ENCODE data around the gene FAM228B.
"Not testable (repeated sequence)": the region's sequence is repeated elsewhere in the genome, so short reads cannot be mapped to it uniquely, and the experiment has no call there.

FAM228B gene

DNA sequence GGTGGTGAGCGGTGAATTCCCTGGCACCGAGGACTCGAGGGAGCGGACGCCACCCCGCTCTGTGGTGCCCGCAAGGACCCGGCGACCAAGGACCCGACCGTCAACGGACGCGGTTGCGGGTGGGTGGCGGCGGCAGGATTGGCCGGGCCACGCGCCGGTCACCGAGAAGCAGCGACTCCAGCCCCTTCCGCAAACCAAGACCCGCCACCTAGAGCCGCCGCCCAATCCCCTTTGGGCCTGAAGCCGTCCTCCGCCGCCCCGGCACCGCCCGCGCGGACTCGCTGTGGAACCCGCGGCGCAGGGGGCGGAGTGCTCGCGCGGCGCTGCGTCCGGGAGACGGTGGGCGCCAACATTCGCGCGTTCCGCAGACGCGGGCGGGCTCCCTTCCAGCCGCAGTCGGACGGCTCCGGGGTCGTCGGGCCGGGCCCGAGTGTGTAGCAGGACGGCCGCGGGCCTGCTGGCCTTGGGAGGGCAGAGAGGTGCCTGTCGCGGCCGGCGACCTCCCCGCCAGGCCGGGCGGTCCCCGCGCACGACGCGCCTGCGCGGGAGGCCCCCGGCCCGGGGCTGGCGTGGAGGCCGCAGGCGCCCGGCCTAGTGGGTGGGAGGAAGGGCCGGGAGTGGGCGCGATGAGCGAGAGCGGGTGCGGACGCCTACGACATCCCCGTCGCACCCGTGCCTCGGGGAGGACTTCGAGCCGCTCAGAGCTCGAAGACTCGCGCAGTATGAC, at the start of gene FAM228B, which contains the start of gene PFN4:
FAM228B (plus strand) TSS at position 275 of the 727 bp plus-strand sequence. CDS start 893 bp downstream, outside the sequence.
PFN4 (minus strand) TSS at position 140 of the 727 bp plus-strand sequence. CDS start 799 bp downstream, outside the sequence.
- DNase-seq: peak; percentile 66

- no peak for DNase-seq
Measured at GRCh38 chr2:24073816-24074215, 49.5 kb upstream of the FAM228B start.

GRCh38 chr2:24075259-24075658, 48.0 kb upstream of the FAM228B start:
- no peak for DNase-seq

DNA sequence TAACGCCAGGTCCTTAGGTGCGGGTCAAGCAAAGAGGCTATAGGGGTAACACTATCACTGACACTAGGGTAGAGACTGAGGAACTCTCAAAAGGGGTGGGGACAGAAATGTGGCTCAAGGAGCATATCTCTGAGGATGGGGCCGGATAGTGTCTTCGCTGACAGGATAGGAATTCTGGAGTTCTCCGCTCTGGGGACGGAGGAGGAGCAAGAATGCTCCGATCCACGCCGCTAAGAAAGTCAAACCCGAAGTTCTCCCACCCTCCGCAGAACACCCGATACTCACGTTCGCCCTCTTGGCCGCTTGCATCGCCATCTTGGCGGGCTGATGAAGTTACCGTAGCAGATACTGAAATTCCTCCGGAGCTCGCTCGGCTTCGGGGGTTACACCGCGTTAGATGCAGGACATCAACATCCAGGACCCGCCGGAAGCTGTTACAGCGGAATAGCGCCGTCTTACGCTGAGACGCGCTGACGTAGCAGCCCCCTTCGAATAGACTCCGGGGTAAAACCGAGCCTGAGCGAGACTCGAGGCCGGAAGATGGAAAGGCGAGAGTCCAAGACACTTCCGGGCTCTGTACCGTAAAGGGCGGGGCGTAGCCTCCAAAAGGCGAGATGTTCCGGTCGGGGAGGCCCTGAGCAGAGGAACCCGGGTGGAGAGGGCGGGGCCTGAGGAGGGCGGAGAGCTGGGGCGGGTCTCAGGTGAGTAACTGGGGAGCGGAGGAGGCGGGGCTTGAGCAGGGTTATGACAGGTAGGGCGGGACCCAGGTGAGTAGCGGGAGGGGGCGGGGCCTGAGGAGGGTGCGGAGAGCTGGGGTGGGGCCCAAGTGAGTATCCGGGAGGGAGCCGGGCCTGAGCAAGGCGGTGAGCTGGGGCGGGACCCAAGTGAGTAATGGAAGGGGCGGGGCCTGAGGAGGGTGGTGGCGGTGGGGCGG, 47.1 kb upstream of the FAM228B start, which contains the start of gene SF3B6:
SF3B6 (minus strand) TSS at position 412 of the 934 bp plus-strand sequence; CDS start at position 315, 97 bp downstream.
- peak; percentile 100 for DNase-seq

DNA sequence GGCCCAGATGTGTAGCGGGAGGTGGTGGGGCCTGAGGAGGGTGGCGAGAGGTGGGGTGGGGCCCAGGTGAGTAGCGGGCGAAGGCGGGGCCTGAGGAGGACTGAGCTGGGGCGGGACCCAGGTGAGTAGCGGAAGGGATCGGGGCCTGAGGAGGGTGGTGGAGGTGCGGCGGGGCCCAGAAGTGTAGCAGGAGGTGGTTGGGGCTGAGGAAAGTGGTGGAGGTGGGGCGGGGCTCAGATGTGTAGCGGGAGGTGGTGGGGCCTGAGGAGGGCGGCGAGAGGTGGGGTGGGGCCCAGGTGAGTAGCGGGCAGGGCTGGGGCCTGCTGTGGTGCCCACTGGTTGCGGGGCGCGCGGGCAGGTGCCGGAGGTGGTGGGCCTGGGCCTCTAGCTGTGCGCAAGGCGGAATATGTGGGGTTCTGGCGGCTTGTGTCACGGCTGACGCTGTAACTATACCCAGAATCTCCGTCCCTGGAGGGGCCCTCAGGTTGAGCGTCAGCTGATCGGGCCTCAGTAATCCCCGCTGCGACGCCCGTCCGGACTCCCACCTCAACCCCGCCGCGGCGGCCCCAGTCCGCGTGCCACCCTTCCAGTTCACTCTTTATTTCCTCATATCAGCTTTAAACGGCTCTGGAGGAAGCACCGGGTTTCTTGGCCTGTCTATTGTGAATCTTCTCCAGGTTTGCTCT, 46.3 kb upstream of the FAM228B start:
- DNase-seq: no peak

DNA sequence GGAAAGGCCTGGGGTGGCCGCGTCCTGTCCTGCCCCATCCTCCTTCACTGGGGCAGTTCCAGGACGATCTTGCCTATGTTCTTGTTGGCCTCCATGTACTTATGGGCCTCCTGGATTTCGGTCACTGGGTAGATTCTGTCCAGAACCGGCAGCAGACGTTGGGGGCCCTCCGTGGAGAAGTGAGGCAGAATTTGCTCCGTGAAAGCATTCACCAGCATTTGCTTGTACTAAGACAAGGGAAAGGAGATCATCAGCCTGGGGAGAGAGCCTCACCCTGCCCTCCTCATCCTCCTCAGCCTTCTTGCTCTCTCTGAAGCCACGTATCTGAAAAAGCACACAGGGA, 45.8 kb upstream of the FAM228B start:
- DNase-seq: no peak

DNA sequence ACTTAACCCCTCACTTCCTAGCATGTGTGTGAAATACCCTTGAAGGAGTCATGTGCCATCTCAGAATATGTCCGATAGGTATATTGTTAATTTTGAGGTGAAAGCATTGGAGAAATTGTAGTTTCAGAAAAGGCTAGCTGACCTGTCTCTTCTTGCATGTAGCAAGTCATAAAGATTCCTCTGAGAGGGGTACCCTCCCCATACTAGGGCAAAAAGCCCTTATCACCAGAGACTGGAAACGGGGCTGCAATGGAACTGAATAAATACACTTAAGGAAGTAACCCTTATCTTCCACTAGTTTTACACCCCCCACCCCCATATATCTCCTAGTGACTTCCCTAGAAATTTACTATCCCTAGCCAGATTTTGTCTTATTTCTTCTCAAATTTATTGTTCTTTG, 45.4 kb upstream of the FAM228B start:
- no peak for DNase-seq

DNA sequence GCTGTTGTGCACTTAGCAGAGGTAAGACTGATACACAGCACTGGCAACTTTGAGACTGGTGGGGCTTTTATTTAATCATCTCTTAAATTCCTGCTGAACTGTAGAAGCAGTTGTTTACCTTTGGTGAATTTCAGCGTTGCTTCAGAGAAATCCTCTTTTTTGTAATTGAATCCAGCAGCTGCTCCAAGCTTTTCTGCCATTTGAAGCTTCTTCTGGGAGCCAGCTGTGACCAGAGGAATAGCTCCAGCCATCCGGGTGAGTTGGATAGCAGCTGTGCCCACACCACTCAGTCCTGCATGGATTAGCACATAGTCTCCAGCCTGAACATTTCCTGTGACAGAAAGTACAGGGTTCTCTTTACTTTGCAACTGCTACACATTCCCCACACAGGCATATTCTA, 42.6 kb upstream of the FAM228B start:
- DNase-seq: no peak

DNA sequence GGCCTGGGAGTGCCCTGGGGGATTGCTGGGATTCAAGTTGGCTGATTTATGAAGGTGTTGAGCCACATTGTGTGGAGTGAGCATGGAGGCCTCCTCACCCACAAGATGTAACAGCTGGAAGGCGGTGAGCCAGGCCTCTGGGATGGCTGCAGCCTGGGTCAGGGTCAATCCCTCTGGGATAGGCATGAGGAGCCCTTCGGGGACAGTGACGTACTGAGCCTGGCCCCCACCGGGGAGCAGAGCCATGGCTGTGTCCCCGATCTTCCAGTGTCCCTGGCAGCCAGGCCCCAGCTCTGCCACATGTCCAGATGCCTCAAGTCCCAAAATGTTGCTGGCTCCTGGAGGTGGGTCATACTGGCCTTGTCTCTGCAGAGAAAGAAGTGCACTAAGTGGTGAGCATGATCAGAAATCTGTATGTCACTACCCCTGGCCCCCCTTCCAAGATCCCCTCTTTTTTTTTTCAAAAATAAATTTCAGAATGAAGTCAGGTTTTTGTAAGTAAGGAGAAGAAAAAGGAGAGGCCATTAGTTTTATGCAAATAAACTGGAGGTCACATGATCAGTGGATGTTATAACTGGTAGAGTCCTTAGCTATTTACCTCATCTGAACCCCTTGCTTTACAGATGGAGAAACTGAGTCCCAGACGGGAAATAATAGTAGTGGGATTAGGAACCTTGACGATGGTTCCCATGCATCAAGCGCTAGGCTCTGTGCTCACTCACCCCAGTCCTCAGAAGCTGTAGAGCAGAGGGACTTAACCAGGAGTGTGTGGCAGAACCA, 40.3 kb upstream of the FAM228B start:
- no peak for DNase-seq

DNA sequence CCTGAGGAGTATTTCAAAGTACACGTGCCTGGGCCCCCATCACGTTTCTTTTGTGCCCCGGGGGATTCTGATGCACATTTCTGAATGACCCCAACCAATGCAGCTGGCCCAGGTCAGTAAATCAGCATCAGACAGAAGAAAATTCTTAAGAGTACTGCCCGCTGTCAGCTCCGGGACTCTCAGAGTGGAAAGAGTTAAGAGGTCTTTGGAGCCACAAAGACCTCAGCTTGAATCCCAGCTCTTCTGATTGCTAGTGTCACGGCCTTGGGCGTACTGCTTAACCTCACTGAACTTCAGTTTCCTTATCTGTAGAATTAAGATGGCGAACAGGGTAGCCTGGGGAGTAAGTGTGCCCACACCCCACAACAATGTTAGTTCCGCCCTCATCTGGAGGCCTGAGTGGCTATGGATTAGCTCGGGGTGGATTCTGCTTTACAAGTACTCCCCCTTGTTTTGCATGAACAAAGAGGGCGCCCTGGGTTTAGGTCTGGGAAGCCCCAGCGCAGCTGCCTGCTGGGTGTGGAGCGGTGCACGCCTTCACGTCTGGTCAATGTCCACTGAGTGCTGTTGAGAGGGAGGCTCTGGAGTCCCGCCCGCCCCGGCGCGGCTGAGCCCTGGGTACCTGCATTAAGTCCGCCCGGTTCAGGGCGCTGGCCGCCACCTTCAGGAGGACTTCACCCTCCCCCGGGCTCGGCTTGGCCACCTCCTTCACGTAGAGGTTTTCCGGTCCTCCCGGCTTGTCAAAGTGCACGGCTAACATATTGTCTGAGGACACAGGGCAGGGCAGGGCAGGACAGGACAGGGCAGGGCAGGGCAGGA, 39.5 kb upstream of the FAM228B start:
- DNase-seq: no peak

DNA sequence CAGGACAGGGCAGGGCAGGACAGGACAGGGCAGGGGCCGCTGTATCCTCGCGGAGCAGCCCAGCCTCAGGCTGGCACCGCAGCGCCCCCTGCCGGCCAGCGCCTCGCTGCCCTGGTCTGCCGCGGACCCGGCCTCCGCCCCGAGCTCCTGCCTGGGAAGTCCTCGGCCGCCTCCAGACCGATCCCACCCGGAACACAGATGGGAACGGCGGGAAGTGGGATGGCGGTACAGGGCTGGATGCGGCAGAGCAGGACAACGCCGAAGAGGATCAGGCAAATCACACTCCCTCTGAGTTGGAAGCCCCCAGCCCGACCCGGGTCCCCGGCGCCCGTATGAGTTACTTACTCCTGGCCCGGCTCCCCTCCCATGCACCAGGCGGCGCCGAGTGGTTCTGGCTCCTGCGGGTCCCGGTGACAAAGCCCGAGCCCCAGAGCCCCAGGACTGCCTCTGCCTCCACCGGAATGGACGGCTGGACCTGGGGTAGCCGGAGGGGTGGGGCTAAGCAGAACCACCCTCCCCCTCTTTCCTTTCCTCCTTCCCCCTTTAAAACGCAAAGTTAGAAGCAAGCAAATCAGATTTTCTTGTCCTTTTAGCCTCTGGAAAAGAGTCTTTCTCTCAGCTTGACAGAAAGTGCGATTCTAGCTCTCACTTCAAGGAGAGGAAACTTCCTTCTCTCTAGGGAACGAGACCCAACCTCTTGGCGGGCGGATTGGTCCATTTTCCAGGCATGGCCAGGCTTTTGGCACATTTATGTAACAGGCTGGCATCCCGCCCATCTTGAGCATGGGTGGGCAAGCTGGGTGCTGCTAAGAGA, 38.7 kb upstream of the FAM228B start, which contains the start of gene TP53I3:
TP53I3 (minus strand) TSS at position 449 of the 814 bp plus-strand sequence. CDS start 508 bp downstream, outside the sequence.
- DNase-seq: peak; percentile 84

DNA sequence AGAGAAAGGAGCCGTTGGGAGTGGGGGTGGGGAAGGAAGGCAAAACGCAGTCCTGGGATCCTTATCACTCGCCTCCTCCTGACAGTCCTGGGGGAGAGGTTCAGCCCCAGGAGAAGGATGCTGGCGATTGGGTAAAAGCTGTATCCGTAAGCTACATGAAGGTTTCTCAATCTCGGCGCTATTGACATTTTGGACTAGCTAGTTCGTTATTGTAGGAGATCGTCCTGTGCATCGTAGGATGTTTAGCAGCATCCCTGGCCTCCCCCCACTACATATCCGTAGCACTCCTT, 38.1 kb upstream of the FAM228B start:
- no peak for DNase-seq

GRCh38 chr2:24086241-24086640, 37.0 kb upstream of the FAM228B start:
- DNase-seq: no peak

- no peak for DNase-seq
Measured at GRCh38 chr2:24087032-24087431, 36.2 kb upstream of the FAM228B start.

- no peak for DNase-seq
Measured at GRCh38 chr2:24088821-24089359, 34.4 kb upstream of the FAM228B start.

DNA sequence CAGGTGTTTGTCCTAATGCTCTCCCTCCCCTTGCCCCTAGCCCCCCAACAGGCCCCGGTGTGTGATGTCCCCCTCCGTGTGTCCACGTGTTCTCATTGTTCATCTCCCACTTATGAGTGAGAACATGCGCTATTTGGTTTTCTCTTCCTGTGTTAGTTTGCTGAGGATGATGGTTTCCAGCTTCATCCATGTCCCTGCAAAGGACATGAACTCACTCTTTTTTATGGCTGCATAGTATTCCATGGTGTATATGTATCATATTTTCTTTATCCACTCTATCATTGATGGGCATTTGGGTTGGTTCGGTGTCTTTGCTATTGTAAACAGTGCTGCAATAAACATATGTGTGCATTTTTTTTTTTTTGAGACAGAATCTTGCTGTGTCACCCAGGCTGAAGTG, 30.0 kb upstream of the FAM228B start:
- DNase-seq: not testable (repeated sequence)

GRCh38 chr2:24095171-24095677, 28.0 kb upstream of the FAM228B start:
- not testable (repeated sequence) for DNase-seq

- DNase-seq: not testable (repeated sequence)
Measured at GRCh38 chr2:24100732-24101131, 22.5 kb upstream of the FAM228B start.

DNA sequence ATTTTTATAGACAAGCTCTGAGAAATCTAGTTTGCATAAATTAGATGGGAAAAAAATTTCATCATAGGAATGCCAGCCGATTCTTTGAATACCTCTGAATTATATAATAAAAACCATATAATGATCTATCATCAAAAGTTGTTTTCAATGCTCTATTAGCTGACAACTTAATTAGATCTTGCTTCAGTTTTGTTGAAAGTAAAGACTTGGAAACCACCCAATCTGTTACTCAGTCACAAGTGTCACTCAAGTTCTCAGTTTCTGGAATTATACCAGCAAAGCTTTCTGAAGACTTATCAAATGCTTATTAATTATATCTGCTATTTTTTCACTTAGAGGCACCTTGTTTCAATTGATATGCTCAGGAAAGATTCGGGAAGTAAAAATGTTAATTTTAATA, 21.3 kb upstream of the FAM228B start:
- DNase-seq: no peak

DNA sequence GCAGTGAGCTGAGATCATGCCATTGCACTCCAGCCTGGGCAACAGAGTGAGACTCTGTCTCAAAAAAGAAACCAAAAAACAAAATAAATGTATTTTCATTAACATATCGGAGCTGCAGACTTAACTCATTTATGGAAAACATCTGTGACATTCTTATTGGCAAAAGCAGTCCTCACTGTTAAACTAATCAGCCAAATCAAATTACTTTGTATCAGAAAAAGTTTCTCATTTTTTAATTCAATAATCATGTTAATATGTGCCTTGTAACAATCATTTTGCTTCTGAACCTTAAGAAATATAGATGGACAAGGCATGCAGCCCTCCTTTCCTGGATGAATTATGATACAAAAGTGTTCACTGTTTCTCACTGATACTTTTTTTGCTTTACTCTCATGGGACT, 20.6 kb upstream of the FAM228B start:
- no peak for DNase-seq
